G401 (cell line): Measurements from ENCODE around the gene MCEE. TPM values are rescaled to one million over a fixed set of nuclear protein-coding genes. Genes with fewer than 3 reads are reported as not detected.
"Not testable (repeated sequence)": the region's sequence is repeated elsewhere in the genome, so short reads cannot be mapped to it uniquely, and the experiment has no call there.

Experiments
- DNase-seq: peaks from one replicate; pipeline ENCODE4 v3.0.0-alpha.2; 2015; ENCODE audit warnings: low spot score
- in situ Hi-C: cut with HindIII; loops from 2 replicates; pipeline ENCODE4 v1.10.0; 2016; ENCODE audit warnings: low sequenced_read_pairs, mixed read lengths
- total RNA-seq: library from RNA; depleted of rRNA; stranded (reverse); fragments of >200 nt; shearing (Covaris generic); gene quantifications from 2 replicates; pipeline ENCODE4 v1.2.3, GENCODE V29; 2014; rRNA removed

The MCEE gene
- 4.3 and 17.9 TPM in 2 replicates for total RNA-seq

DNA sequence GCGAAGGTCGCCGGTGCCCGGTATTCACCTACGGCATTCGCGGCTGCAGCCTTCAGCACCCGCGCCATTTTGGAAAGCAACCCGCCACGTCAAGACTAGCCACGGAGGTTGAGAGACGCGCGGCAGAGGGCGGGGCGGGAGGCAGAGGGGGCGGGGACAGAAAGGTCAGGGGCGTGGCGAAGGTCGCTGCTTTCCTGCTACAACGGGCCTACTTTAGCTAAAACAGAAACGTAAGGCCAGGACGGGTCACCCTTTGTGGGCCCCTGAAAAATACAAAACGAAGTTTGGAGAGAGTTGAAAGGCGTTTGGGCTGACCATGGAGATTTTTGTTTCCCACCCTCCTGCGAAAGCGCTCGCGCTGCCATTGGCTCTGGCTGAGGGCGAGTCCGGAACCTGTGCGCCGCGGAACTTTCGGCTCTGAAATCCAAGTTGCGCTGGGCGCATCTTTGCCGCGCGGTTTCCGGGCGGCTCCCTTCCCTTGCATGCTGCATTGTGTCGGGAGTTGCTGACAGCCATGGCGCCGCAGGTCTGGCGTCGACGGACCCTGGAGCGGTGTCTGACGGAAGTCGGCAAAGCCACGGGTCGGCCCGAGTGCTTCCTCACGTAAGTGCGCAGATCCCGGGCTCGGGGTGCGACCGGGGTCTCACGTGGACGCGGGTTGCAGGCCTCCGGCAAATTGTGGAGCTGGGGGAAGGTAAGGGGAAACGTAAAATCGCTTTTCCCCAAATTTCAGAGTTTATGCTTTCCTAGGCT, at the start of gene MCEE, which contains the start of gene MPHOSPH10:
Gene MCEE (minus strand): TSS at position 78 of the 753 bp plus-strand sequence. CDS start 10 bp downstream, at position 68.
Gene MPHOSPH10 (plus strand): TSS at position 483 of the 753 bp plus-strand sequence. CDS start 32 bp downstream, at position 515.
- peak; percentile 93 for DNase-seq
- in situ Hi-C loops: no loop called here

DNA sequence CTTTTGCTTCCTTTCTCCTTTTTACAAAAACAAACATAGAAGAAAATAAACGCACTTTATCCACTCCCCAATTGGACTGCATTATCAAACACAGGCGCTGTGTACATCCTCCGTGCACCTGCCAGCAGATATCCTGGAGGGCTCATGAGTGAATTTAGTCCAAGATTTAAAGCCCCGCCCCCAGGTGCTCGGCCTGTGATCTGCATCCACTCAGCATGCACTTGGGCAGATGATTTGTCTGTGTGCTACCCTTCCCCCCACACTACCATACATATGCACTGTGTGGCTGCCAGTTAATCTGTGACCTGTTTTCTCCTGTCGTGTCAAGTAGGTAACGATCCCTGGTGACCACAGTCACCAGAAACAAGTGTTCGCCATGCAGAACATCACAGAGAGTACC, 48.8 kb upstream of the MCEE start:
- in situ Hi-C loops: not testable (repeated sequence)
- DNase-seq: peak; percentile 82

- in situ Hi-C loops: no loop called here
- no peak for DNase-seq
These were observed 44.2 kb upstream of the MCEE start for GRCh38 chr2:71174207-71174606.

- in situ Hi-C loops: no loop called here
- no peak for DNase-seq
These were observed 43.1 kb upstream of the MCEE start for GRCh38 chr2:71173096-71173495.

- in situ Hi-C loops: no loop called here
These were observed 36.8 kb upstream of the MCEE start for GRCh38 chr2:71166812-71167211.

DNA sequence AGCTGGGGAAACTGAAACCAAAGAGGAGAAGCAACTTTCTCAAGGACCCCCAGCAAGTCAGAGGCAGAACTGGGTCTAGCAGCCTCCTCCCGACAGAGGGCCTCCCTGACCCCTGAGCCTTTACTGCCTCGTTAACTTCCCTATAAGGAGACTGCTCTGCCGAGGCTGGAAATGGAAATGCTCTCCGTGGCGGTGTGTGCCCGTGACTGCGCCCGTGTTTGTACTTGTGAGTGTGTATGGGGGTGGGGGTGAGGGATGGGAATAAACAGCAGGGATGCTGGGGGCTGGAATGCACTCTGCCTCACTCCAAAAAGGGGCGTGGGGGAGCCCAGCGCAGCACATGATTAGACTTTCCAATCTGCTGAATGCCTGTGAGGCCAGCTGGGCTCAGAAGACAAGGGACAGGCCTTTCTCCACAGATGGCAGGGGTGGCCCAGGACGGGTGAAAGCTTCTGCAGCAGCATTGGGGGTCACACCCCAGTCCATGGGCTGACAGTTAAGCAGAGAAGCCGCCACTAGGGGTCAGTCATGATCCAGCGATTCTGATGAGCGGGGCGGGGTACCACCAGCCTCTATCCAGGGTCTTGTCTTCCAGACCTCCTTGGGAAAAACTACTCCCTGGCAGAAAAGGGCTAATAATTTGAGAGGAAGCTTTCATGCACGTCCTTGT, 27.2 kb upstream of the MCEE start:
- DNase-seq: peak; percentile 46
- in situ Hi-C loops: no loop called here

More at GRCh38 chr2:71166812-71167211, 36.8 kb upstream of the MCEE start:
- no peak for DNase-seq

- in situ Hi-C loops: no loop called here
- DNase-seq: no peak
These were observed 26.5 kb upstream of the MCEE start for GRCh38 chr2:71156573-71156972.

GRCh38 chr2:71155846-71156245, 25.8 kb upstream of the MCEE start:
- in situ Hi-C loops: no loop called here
- no peak for DNase-seq

- in situ Hi-C loops: no loop called here
- peak; percentile 12 for DNase-seq
These were observed 24.8 kb upstream of the MCEE start for GRCh38 chr2:71154798-71155197.

DNA sequence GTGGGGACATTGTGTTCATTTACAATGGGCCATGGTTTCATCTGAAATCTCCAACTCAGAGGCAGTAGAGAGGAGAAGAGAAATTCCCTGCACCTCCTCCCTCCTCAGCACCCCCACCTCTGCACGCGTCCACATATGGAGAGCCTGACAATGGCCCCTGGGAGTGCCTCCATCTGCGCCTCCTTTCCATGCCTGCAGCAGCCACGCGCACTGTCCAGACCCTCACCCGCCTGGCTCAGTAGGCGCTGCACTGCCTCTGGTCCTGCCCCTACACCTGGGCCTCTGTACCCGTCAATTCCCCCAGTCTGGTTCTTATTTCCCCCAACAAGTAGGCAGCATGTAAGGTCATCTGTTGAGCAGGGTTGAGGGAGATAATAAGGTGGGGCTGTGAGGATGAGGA, 24.2 kb upstream of the MCEE start:
- DNase-seq: no peak
- in situ Hi-C loops: no loop called here

DNA sequence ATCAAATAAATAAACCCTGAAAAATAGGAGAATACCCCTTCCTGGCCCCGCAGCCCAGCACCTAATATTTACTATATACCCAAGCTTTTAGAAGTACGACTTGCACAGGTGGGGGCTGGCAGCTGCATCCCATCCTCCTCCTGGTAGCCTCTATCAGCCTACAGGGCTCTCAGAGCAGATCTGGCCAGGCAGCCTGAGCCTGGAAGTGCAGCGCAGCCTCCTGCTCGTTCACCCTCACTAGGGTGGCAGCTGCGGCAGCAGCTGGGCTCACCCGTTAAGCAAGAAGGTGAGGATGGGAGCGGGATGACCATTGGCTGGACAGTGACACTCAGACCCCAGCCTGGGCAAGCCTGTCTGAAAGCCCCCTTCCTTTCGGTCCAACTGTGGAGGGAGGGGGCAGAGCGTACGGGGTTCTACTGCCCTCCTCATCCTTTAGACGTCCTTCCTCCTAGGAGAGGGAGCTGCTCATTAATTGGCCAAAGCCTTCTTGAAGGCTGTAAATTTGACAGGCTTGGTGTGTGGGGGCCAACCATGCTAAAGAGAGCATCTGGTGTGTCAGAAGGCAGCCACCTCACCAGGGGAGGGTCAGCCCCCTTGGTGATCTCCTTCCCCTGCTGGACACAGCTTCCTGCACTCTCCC, 23.7 kb upstream of the MCEE start:
- no peak for DNase-seq
- in situ Hi-C loops: no loop called here

GRCh38 chr2:71151620-71152019, 21.6 kb upstream of the MCEE start:
- in situ Hi-C loops: no loop called here

GRCh38 chr2:71150082-71150816, 20.2 kb upstream of the MCEE start:
- in situ Hi-C loops: no loop called here

More at GRCh38 chr2:71151620-71152019, 21.6 kb upstream of the MCEE start:
- no peak for DNase-seq

GRCh38 chr2:71148506-71149063, 18.6 kb upstream of the MCEE start:
- no peak for DNase-seq
- in situ Hi-C loops: no loop called here

More at GRCh38 chr2:71150082-71150816, 20.2 kb upstream of the MCEE start:
- DNase-seq: peak; percentile 39

DNA sequence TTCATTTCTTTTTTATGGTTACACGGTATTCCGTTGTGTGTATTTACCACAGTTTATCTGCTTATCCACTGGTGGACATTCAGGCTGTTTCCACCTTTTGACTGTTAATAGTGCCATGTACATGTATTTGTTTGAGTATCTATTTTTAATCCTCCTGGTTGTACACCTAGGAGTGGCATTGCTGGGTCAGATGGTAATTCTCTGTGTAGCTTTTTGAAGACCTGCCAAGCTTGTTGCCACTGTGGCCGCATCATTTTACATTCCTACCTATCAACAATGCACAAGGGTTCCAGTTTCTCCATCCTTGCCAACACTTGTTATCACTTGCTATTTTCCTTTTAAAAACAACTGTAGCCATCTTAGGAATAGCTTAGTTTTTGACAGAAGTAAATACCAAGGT, 13.8 kb upstream of the MCEE start:
- in situ Hi-C loops: no loop called here
- DNase-seq: no peak

DNA sequence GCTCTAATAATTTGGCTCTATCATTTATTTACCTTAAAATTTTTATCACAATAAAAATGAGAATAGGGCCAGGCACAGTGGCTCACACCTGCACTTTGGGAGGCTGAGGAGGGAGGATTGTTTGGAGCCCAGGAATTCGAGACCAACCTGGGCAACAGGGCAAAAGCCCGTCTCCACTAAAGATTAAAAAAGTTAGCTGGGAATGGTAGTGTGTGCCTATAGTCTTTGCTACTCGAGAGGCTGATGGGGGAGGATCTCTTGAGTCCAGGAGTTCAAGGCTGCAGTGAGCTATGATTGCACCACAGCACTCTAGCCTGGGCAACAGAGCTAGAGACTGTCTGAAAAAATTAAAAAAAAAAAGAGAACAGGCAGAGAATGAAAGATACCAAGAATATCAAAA, 6.1 kb upstream of the MCEE start:
- in situ Hi-C loops: no loop called here
- no peak for DNase-seq

GRCh38 chr2:71133603-71134002, 3.6 kb upstream of the MCEE start:
- DNase-seq: no peak
- in situ Hi-C loops: no loop called here

DNA sequence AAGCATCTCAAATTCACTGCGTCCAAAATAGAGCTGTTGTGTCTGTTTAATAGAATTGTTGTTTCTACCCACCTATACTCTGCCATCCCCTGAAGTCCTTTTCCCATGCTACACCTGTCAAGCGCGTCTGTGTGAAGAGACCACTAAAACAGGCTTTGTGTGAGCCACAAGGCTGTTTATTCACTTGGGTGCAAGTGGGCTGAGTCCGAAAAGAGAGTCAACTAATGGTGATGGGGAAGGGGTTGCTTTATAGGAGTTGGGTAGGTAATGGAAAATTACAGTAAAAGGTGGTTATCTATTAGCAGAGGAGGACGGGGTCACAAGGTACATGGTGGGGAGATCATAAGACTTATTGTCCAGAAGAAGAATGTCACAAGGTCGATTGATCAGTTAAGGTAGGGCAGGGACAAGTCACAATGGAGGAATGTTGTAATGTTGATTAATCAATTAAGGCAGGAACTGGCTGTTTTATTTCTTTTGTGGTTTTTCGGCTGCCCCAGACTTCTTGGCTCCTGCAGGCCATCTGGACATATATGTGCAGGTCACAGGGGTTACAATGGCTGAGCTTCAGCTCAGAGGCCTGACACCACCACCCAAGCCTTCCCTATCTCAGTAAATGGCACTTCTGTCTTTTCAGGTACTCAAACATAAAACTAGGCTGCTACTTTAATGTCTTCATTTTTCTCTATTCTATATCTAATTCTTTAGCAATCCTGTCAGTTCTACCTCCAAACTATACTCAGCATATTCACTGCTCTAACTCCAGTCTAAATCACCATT, 1.5 kb upstream of the MCEE start:
- in situ Hi-C loops, DNase-seq: not testable (repeated sequence)
